Ovary (tissue), 9 donors: ENCODE data around the gene ADRM1. TPM values are rescaled to one million over a fixed set of nuclear protein-coding genes. Genes with fewer than 3 reads are reported as not detected.

Source experiments
- DNase-seq, 5 donors: peaks; one replicate each; pipeline ENCODE4 v3.0.0-alpha.2; 2019 to 2020
- H3K27ac ChIP-seq, 2 donors: fragments of 200-600 bp; one replicate each; pipeline versions ENCODE4 v1.5.1 to v1.8.0; 2019 to 2022
- H3K27me3 ChIP-seq: fragments of 200-600 bp; one replicate; pipeline ENCODE4 v1.8.0; 2022
- H3K36me3 ChIP-seq: fragments of 200-600 bp; sonication (generic); one replicate; pipeline ENCODE4 v1.5.1; 2019
- H3K4me1 ChIP-seq: one replicate; pipeline ENCODE4 v1.8.1; 2013; ENCODE audit warnings: mild to moderate bottlenecking, moderate library complexity; ENCODE audit not compliant: insufficient read depth
- H3K4me3 ChIP-seq: fragments of 200-600 bp; sonication (generic); one replicate; pipeline ENCODE4 v1.5.1; 2017
- H3K9me3 ChIP-seq, 2 donors: fragments of 200-600 bp in 1 of 2; sonication (generic) in 1 of 2; one replicate each; pipeline versions ENCODE4 v1.5.1 to v1.8.1; 2013 to 2019; ENCODE audit warnings: mild to moderate bottlenecking in 1 of 2, moderate library complexity in 1 of 2
- CTCF ChIP-seq, 3 donors: fragments of 450-650 bp in 2 of 3; fragments of 200-600 bp in 1 of 3; IDR thresholded peaks; one replicate each; pipeline versions ENCODE4 v1.5.1 to v1.8.0; 2016 to 2022; ENCODE audit warnings: antibody characterized with exemption in 3 of 3, mild to moderate bottlenecking in 1 of 3
- EP300 ChIP-seq: sonication (generic); formaldehyde crosslinking; IDR thresholded peaks from one replicate; pipeline ENCODE4 v1.6.1; 2017; ENCODE audit warnings: antibody characterized with exemption
- POLR2A ChIP-seq: fragments of 450-650 bp; IDR thresholded peaks from one replicate; pipeline ENCODE4 v1.6.1; 2017; ENCODE audit warnings: antibody characterized with exemption, mild to moderate bottlenecking, moderate library complexity
- WGBS, 3 donors: extraction: QIAGEN DNeasy Blood & Tissue Kit in 1 of 3; methylation state at CpG; one replicate each; pipeline versions ENCODE4 v1.1.5 to v1.1.7; 2013 to 2017; 5-methylcytosine and 5-hydroxymethylcytosine counted together
- intact Hi-C, 4 donors: fragments of 100-400 bp; cut with DNase I; formaldehyde crosslinking; loops; one replicate each; pipeline versions ENCODE4 v1.11.0 to v1.15.1; 2022 to 2023
- polyA plus RNA-seq, 2 donors: library from polyadenylated mRNA; stranded (reverse); fragments of 200-250 nt in 1 of 2; fragments of 350-450 nt in 1 of 2; fragmentation: Illumina TruSeq in 1 of 2; extraction: RNeasy Lipid Tissue Mini Kit (QIAGEN cat#74804) in 1 of 2; gene quantifications; one replicate each; pipeline ENCODE4 v1.2.3, GENCODE V29; 2013 to 2014
- total RNA-seq, 7 donors: library from RNA; depleted of rRNA in 2 of 7; stranded (reverse); fragments of >200 nt in 2 of 7; fragmentation: NEBNext Ultra II Directional in 3 of 7; extraction: Animal tissue kit (Norgen Biotek cat#: 25700) in 3 of 7; gene quantifications; one replicate each; pipeline versions ENCODE4 v1.1.0 to v1.2.4, GENCODE V29; 2016 to 2023
- donor health status: DM: no; HTN: no; CAD: no; lungs with moderate emphysema.
- donor health status: DM: no; HTN: no; CAD: no.
- donor health status: Bipolar disorder and iron deficiency.
- donor health status: DM: yes; HTN: yes; CAD: no.
- donor health status: DM: no; HTN: no; CAD: no.
- donor health status: DM: yes; HTN: yes; CAD: no.

The ADRM1 gene
- total and polyA plus RNA-seq, 9 donors, result 7.8 to 109 (median 55.2) TPM

- TF ChIP-seq CTCF (IDR thresholded peaks at IDR 0.05) (no peak), EP300 (no peak), POLR2A (no peak)
- no peaks in the 10 kb centered on the region for H3K36me3 ChIP-seq
- intact Hi-C loops, result no loop called here
Measured at GRCh38 chr20:62284448-62284847, 18.3 kb upstream of the ADRM1 start.

GRCh38 chr20:62285151-62285550 lies 17.6 kb upstream of the ADRM1 start:
- intact Hi-C loops, result no loop called here
- H3K4me3 ChIP-seq, result no peak overlapping the region
- no peak overlapping the region for H3K27ac ChIP-seq
- no peaks in the 10 kb centered on the region for H3K36me3 ChIP-seq
- DNase-seq, result no peak
- H3K27me3 ChIP-seq, result no peaks in the 10 kb centered on the region
- 47 to 50% (median 48%) methylated on average over 6 of the region's 6 CpGs for WGBS, 3 donors
- TF ChIP-seq CTCF (IDR thresholded peaks at IDR 0.05) (no peak), EP300 (no peak), POLR2A (no peak)
- peaks cover 1% of the 10 kb centered on the region for H3K4me1 ChIP-seq
- H3K9me3 ChIP-seq, result no peaks in the 10 kb centered on the region

More at GRCh38 chr20:62284448-62284847, 18.3 kb upstream of the ADRM1 start:
- WGBS, 3 donors, result 69 to 70% (median 69%) methylated on average over 6 of the region's 6 CpGs
- Histone ChIP-seq H3K27ac (no peak overlapping the region), H3K4me3 (no peak overlapping the region), H3K27me3 (no peaks in the 10 kb centered on the region), H3K9me3 (no peaks in the 10 kb centered on the region), H3K4me1 (peaks cover 1% of the 10 kb centered on the region)
- no peak for DNase-seq

GRCh38 chr20:62285722-62286121 lies 17.1 kb upstream of the ADRM1 start:
- DNase-seq, result peak in 2 of 5 donors; percentile 43 to 55
- intact Hi-C loops, result no loop called here
- H3K36me3 ChIP-seq, result no peaks in the 10 kb centered on the region

GRCh38 chr20:62286493-62287064 lies 16.2 kb upstream of the ADRM1 start:
- Histone ChIP-seq H3K27ac (no peak overlapping the region), H3K4me3 (no peak overlapping the region), H3K4me1 (peaks cover 1% of the 10 kb centered on the region), H3K36me3 (no peaks in the 10 kb centered on the region), H3K9me3 (no peaks in the 10 kb centered on the region), H3K27me3 (no peaks in the 10 kb centered on the region)
- no peak for DNase-seq
- 89 to 92% (median 91%) methylated on average over 25 of the region's 25 CpGs for WGBS, 3 donors
- TF ChIP-seq EP300 (no peak), POLR2A (no peak), CTCF (IDR thresholded peaks at IDR 0.05) (no peak)
- intact Hi-C loops, result no loop called here

More at GRCh38 chr20:62285722-62286121, 17.1 kb upstream of the ADRM1 start:
- TF ChIP-seq POLR2A (no peak), CTCF (IDR thresholded peaks at IDR 0.05) (no peak), EP300 (no peak)
- Histone ChIP-seq H3K27ac (no peak overlapping the region), H3K9me3 (no peaks in the 10 kb centered on the region), H3K27me3 (no peaks in the 10 kb centered on the region), H3K4me1 (peaks cover 1% of the 10 kb centered on the region), H3K4me3 (no peak overlapping the region)
- 68 to 79% (median 72%) methylated on average over 23 of the region's 23 CpGs for WGBS, 3 donors
